HUES64 (cell line): ENCODE results near the gene DGUOK.

Experiments used
- H3K27ac ChIP-seq: 2 replicates; pipeline ENCODE4 v1.7.0; 2013; ENCODE audit warnings: low read depth, low read length, inconsistent platforms
- H3K27me3 ChIP-seq: 2 replicates; pipeline ENCODE4 v1.6.1; 2013; ENCODE audit warnings: mild to moderate bottlenecking, low read length; ENCODE audit not compliant: insufficient read depth
- H3K36me3 ChIP-seq: 2 replicates; pipeline ENCODE4 v1.6.1; 2013; ENCODE audit warnings: mild to moderate bottlenecking, low read length; ENCODE audit not compliant: insufficient read depth
- H3K4me1 ChIP-seq: 2 replicates; pipeline ENCODE4 v1.6.1; 2013; ENCODE audit warnings: mild to moderate bottlenecking, low read length, moderate library complexity; ENCODE audit not compliant: insufficient read depth
- H3K4me3 ChIP-seq: 2 replicates; pipeline ENCODE4 v1.5.1; 2013; ENCODE audit warnings: mild to moderate bottlenecking, low read length, moderate library complexity
- H3K9ac ChIP-seq: 2 replicates; pipeline ENCODE4 v1.6.1; 2013; ENCODE audit warnings: mild to moderate bottlenecking, low read depth, low read length
- H3K9me3 ChIP-seq: 2 replicates; pipeline ENCODE4 v1.6.1; 2013; ENCODE audit warnings: low read depth, low read length; ENCODE audit not compliant: insufficient read depth
- WGBS: fragments of 150-250, 120-280 bp; methylation state at CpG from one replicate; pipeline ENCODE4 v1.1.7; 2013; ENCODE audit warnings: missing lambda C conversion rate; 5-methylcytosine and 5-hydroxymethylcytosine counted together

The DGUOK gene

GRCh38 chr2:73984203-73984921 lies 57.7 kb downstream of the DGUOK start, which contains the start of gene TET3:
TSS of gene TET3 (plus strand) at chr2:73984910. CDS start at chr2:73986404, 1,494 bp downstream.
- Histone ChIP-seq H3K4me3 (peak within 1 kb of the TSS; percentile 70), H3K27ac (peak within 1 kb of the TSS; percentile 69), H3K27me3 (peaks cover 52% of the 10 kb centered on the region), H3K36me3 (peaks cover 12% of the 10 kb centered on the region; the same call in 1 of the 2 replicates), H3K9ac (peak within 1 kb of the TSS; percentile 84), H3K9me3 (no peaks in the 10 kb centered on the region), H3K4me1 (peaks cover 47% of the 10 kb centered on the region)
- under 1% methylated on average over 84 of the region's 85 CpGs for WGBS

- Histone ChIP-seq H3K4me1 (peaks cover 44% of the 10 kb centered on the region), H3K4me3 (peak overlapping the region; percentile 62)
- WGBS: under 1% methylated on average over 48 of the region's 58 CpGs
These were observed 58.2 kb downstream of the DGUOK start for GRCh38 chr2:73984922-73985307.

GRCh38 chr2:73985308-73986084 lies 58.8 kb downstream of the DGUOK start:
- peak overlapping the region; percentile 70 for H3K4me3 ChIP-seq

More at GRCh38 chr2:73984922-73985307, 58.2 kb downstream of the DGUOK start:
- peaks cover 46% of the 10 kb centered on the region for H3K27me3 ChIP-seq
- no peak overlapping the region; the same call in 1 of the 2 replicates for H3K27ac ChIP-seq
- H3K36me3 ChIP-seq: peaks cover 13% of the 10 kb centered on the region; the same call in 1 of the 2 replicates
- peak overlapping the region; percentile 75 for H3K9ac ChIP-seq
- no peaks in the 10 kb centered on the region for H3K9me3 ChIP-seq

GRCh38 chr2:73986085-73986681 lies 59.5 kb downstream of the DGUOK start:
- Histone ChIP-seq H3K36me3 (peaks cover 23% of the 10 kb centered on the region; the same call in 1 of the 2 replicates), H3K27ac (no peak overlapping the region), H3K9me3 (no peaks in the 10 kb centered on the region), H3K4me3 (peak overlapping the region; percentile 70), H3K9ac (peak overlapping the region; percentile 84), H3K27me3 (peaks cover 33% of the 10 kb centered on the region), H3K4me1 (peaks cover 37% of the 10 kb centered on the region)
- 90% methylated on average over 21 of the region's 21 CpGs for WGBS

More at GRCh38 chr2:73985308-73986084, 58.8 kb downstream of the DGUOK start:
- 3% methylated on average over 64 of the region's 66 CpGs for whole genome bisulfite sequencing
- peak overlapping the region; percentile 84 for H3K9ac ChIP-seq
- H3K27ac ChIP-seq: peak overlapping the region; percentile 69
- H3K36me3 ChIP-seq: peaks cover 19% of the 10 kb centered on the region; the same call in 1 of the 2 replicates
- peaks cover 43% of the 10 kb centered on the region for H3K4me1 ChIP-seq
- peaks cover 40% of the 10 kb centered on the region for H3K27me3 ChIP-seq
- no peaks in the 10 kb centered on the region for H3K9me3 ChIP-seq

GRCh38 chr2:73987109-73987947 lies 60.6 kb downstream of the DGUOK start:
- Histone ChIP-seq H3K9me3 (no peaks in the 10 kb centered on the region), H3K27me3 (peaks cover 22% of the 10 kb centered on the region), H3K9ac (peak overlapping the region; percentile 32; the same call in 1 of the 2 replicates), H3K4me3 (peak overlapping the region; percentile 14; the same call in 1 of the 2 replicates), H3K27ac (no peak overlapping the region), H3K36me3 (peaks cover 23% of the 10 kb centered on the region; the same call in 1 of the 2 replicates), H3K4me1 (peaks cover 33% of the 10 kb centered on the region)
- WGBS: 68% methylated on average over 24 of the region's 24 CpGs

- no peaks in the 10 kb centered on the region for H3K9me3 ChIP-seq
- 74% methylated on average over 9 of the region's 10 CpGs for WGBS
- peak overlapping the region; percentile 32; the same call in 1 of the 2 replicates for H3K9ac ChIP-seq
- peaks cover 14% of the 10 kb centered on the region for H3K27me3 ChIP-seq
- no peak overlapping the region for H3K27ac ChIP-seq
- H3K36me3 ChIP-seq: peaks cover 23% of the 10 kb centered on the region; the same call in 1 of the 2 replicates
- peak overlapping the region; percentile 14; the same call in 1 of the 2 replicates for H3K4me3 ChIP-seq
- peaks cover 29% of the 10 kb centered on the region for H3K4me1 ChIP-seq
These were observed 61.4 kb downstream of the DGUOK start for GRCh38 chr2:73987948-73988700.

GRCh38 chr2:73989972-73990371 lies 63.3 kb downstream of the DGUOK start:
- Histone ChIP-seq H3K27ac (no peak overlapping the region), H3K9me3 (no peaks in the 10 kb centered on the region), H3K4me3 (no peak overlapping the region), H3K27me3 (no peaks in the 10 kb centered on the region; the same call in 1 of the 2 replicates), H3K4me1 (peaks cover 25% of the 10 kb centered on the region), H3K36me3 (peaks cover 23% of the 10 kb centered on the region; the same call in 1 of the 2 replicates), H3K9ac (no peak overlapping the region)
- 96% methylated on average over 2 of the region's 2 CpGs for WGBS

- H3K4me1 ChIP-seq: peaks cover 30% of the 10 kb centered on the region
- no peak overlapping the region for H3K27ac ChIP-seq
- WGBS: 96% methylated on average over 1 of the region's 1 CpG
- H3K27me3 ChIP-seq: no peaks in the 10 kb centered on the region; the same call in 1 of the 2 replicates
- no peak overlapping the region for H3K9ac ChIP-seq
- no peak overlapping the region for H3K4me3 ChIP-seq
- H3K9me3 ChIP-seq: no peaks in the 10 kb centered on the region
- peaks cover 23% of the 10 kb centered on the region; the same call in 1 of the 2 replicates for H3K36me3 ChIP-seq
These were observed 63.9 kb downstream of the DGUOK start for GRCh38 chr2:73990531-73990930.

- peaks cover 14% of the 10 kb centered on the region; the same call in 1 of the 2 replicates for H3K36me3 ChIP-seq
- H3K4me1 ChIP-seq: peaks cover 24% of the 10 kb centered on the region
- H3K27me3 ChIP-seq: no peaks in the 10 kb centered on the region
- no peak overlapping the region for H3K4me3 ChIP-seq
- no peak overlapping the region for H3K9ac ChIP-seq
- 98% methylated on average over 4 of the region's 4 CpGs for WGBS
- no peak overlapping the region for H3K27ac ChIP-seq
- no peaks in the 10 kb centered on the region for H3K9me3 ChIP-seq
These were observed 65.4 kb downstream of the DGUOK start for GRCh38 chr2:73992036-73992435.
